BJ (cell line): ENCODE results near the gene ANKRD11. TPM values are rescaled to one million over a fixed set of nuclear protein-coding genes. Genes with fewer than 3 reads are reported as not detected.

ENCODE experiments used
- CTCF ChIA-PET: fragments of 350-600 bp; formaldehyde crosslinking; extraction: SDS; loops from one replicate; lab custom pipeline; 2021; ENCODE audit warnings: antibody characterized with exemption, inconsistent platforms; lab: Yijun Ruan, JAX
- POLR2A ChIA-PET: fragments of 300-600 bp; sonication (Branson Sonifier 250); formaldehyde crosslinking; extraction: SDS; loops from one replicate; lab custom pipeline; 2021; ENCODE audit warnings: antibody characterized with exemption; lab: Charles Lee
- DNase-seq: peaks from one replicate; pipeline ENCODE4 v3.0.0-alpha.2; 2011; ENCODE audit warnings: low read depth
- H3K27me3 ChIP-seq: 2 replicates; pipeline ENCODE4 v1.6.0; 2011; ENCODE audit warnings: low read length; ENCODE audit not compliant: control insufficient read depth, insufficient read depth
- H3K36me3 ChIP-seq: 2 replicates; pipeline ENCODE4 v1.5.1; 2011; ENCODE audit warnings: low read length; ENCODE audit not compliant: control insufficient read depth, insufficient read depth
- H3K4me3 ChIP-seq: 2 replicates; pipeline ENCODE4 v1.5.1; 2011; ENCODE audit warnings: low read depth, mild to moderate bottlenecking, control low read depth, low read length
- polyA plus RNA-seq: library from polyadenylated mRNA; depleted of rRNA; stranded (reverse); fragments of >200 nt; gene quantifications from 2 replicates; pipeline ENCODE4 v1.2.3, GENCODE V29; 2011
- TF ChIP-seq, protein P1 (sequence below): IDR thresholded peaks from 2 replicates; pipeline ENCODE4 v1.5.1; 2011; ENCODE audit warnings: low read depth, mild to moderate bottlenecking, control low read depth, inconsistent platforms, low read length, moderate library complexity; ENCODE audit not compliant: insufficient read depth

The ANKRD11 gene
- polyA plus RNA-seq, 1 experiment = 61.8 TPM

GRCh38 chr16:89295071-89295900 lies 195.1 kb downstream of the ANKRD11 start:
- Histone ChIP-seq H3K4me3 (no peak overlapping the region), H3K27me3 (no peaks in the 10 kb centered on the region), H3K36me3 (peaks cover 22% of the 10 kb centered on the region)
- ChIA-PET CTCF (no interaction called here), POLR2A (no interaction called here)
- TF ChIP-seq, protein P1, sequence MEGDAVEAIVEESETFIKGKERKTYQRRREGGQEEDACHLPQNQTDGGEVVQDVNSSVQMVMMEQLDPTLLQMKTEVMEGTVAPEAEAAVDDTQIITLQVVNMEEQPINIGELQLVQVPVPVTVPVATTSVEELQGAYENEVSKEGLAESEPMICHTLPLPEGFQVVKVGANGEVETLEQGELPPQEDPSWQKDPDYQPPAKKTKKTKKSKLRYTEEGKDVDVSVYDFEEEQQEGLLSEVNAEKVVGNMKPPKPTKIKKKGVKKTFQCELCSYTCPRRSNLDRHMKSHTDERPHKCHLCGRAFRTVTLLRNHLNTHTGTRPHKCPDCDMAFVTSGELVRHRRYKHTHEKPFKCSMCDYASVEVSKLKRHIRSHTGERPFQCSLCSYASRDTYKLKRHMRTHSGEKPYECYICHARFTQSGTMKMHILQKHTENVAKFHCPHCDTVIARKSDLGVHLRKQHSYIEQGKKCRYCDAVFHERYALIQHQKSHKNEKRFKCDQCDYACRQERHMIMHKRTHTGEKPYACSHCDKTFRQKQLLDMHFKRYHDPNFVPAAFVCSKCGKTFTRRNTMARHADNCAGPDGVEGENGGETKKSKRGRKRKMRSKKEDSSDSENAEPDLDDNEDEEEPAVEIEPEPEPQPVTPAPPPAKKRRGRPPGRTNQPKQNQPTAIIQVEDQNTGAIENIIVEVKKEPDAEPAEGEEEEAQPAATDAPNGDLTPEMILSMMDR = no peak
- no peak for DNase-seq

DNA sequence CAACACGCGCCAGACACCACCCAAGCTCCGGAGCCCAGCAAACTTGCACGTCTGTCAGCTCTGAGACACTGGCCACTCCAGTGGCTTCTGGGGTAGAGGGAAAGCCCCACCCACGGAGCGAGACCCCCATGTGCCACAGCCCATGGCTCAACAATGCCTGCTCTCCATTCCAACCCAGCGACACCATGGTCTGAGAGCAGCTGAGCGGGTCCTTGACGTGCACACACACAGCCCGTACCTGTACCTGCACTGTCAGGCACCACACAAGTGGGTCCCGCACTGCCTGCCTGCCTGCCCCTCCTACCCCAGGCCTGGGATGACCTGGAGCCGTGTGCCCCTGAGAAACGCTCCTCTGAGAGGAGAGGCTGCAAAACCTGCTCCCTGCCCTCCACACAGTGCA lies 195.9 kb downstream of the ANKRD11 start:
- ChIA-PET CTCF (no interaction called here), POLR2A (no interaction called here)
- no peak for DNase-seq
- TF ChIP-seq, protein P1 = no peak
- H3K4me3 ChIP-seq = no peak overlapping the region
- no peaks in the 10 kb centered on the region for H3K27me3 ChIP-seq
- peaks cover 20% of the 10 kb centered on the region for H3K36me3 ChIP-seq

GRCh38 chr16:89293276-89294143 lies 196.9 kb downstream of the ANKRD11 start:
- Histone ChIP-seq H3K36me3 (peaks cover 25% of the 10 kb centered on the region), H3K4me3 (no peak overlapping the region), H3K27me3 (no peaks in the 10 kb centered on the region)
- DNase-seq = no peak
- TF ChIP-seq, protein P1 = peak; percentile 19; the same call in 1 of the 2 replicates
- ChIA-PET CTCF (interaction anchor here (0.7 to 1.1 kb wide), 3 partner anchors 11 to 201 kb away, joined by 3 to 4 read pairs (median 3); no protein-coding TSS in a partner anchor), POLR2A (no interaction called here)

DNA sequence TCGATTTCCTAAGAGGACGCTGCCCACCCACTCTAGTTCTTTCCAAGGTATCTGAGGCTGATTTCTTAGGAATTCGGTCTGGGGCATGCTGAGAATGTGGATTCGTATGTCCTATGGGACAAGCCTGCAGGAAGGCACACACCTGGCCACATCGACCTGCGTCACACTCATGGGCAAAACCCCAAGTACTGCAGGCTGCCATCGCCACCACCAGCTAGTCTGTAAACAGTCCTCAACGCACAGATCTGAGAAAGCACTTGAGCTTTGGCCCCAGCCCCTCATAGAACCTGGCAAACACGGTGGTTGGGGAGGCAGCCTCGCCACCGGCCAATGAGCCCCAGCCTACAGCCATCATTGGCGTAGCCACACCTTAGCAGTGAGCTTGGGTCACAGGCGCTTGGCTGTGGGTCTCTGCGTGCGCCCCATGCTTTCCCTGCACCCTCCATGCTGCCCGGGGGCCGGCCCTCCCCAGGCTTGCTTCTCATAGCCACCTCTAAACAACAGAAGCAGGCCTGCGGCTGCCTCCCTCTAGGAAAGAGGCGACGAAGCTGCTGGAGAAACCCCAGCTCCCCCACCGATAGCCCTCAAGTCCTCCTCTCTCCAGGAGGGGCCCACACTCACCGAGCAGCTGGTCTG lies 197.8 kb downstream of the ANKRD11 start:
- ChIA-PET CTCF (interaction anchor here (0.7 to 1.1 kb wide), 3 partner anchors 10 to 202 kb away, joined by 3 to 4 read pairs (median 3); no protein-coding TSS in a partner anchor), POLR2A (no interaction called here)
- no peaks in the 10 kb centered on the region for H3K27me3 ChIP-seq
- H3K36me3 ChIP-seq = peaks cover 28% of the 10 kb centered on the region
- H3K4me3 ChIP-seq = no peak overlapping the region
- TF ChIP-seq, protein P1 = no peak
- no peak for DNase-seq
